Loucy (cell line): ENCODE data around the gene ALX1.

Experiments used
- CTCF ChIP-seq: fragments of 200-600 bp; sonication (generic); conservative IDR thresholded peaks from 2 replicates; pipeline ENCODE4 v1.5.1; 2014; ENCODE audit warnings: mild to moderate bottlenecking, antibody characterized with exemption, low read length
- EZH2phosphoT487 ChIP-seq: fragments of 200-600 bp; IDR thresholded peaks from 2 replicates; pipeline ENCODE4 v1.6.1; 2018; ENCODE audit warnings: antibody characterized with exemption, mild to moderate bottlenecking, moderate library complexity, borderline replicate concordance

- TF ChIP-seq CTCF: no peak
- TF ChIP-seq EZH2phosphoT487: no peak
These were observed 2.8 kb upstream of the ALX1 start for GRCh38 chr12:85277191-85277590.
